CD1c-positive myeloid dendritic cell (primary cell): ENCODE data around the gene C16orf74.

Experiments
- DNase-seq: peaks from one replicate; pipeline ENCODE4 v3.0.0-alpha.2; 2016; ENCODE audit errors: extremely low spot score

Gene C16orf74

DNA sequence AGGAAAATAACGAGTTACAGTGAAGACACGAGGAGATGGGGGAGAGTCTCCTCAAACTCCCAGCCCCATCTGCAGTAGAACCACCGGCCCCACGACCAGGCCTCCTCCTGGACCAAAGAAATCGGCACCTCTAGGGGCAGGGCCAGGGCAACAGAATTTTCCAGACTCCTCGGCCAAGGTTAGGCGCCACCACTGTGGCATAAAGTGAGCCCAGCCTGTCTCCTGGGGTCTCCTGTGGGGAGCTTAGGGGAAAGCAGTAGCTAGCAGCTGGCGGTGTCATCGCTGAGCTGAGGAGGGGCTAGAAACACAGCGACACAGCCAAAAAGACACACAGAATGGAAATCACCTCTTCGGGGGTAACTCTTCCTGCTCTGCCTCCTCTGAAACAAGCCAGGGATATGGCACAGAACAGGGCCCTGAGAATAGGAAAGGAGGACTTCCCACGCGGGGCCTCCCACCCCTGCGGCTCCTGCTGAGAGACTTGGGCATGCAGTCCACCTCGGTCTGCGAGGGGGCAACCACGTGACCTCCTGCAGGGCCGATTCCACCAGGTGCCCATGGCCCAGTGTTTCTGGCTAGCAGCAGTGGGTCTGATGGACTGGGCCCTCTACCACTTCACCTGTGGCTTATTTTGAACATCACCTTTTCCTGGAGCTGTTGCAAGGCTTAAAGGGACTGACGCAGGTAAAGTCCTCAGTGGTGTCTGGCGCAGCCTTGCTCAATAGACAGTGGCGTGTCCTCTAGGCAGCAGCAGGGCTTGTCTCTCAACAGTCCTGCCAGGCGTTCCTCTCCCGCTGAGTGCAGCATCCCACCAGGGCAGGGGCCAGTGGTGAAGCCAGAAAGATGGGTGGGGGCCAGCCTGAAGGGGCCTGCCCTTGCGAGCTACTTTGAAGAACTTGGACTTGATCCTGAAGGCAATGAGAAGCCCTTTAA lies 55.4 kb downstream of the C16orf74 start:
- DNase-seq = no peak

DNA sequence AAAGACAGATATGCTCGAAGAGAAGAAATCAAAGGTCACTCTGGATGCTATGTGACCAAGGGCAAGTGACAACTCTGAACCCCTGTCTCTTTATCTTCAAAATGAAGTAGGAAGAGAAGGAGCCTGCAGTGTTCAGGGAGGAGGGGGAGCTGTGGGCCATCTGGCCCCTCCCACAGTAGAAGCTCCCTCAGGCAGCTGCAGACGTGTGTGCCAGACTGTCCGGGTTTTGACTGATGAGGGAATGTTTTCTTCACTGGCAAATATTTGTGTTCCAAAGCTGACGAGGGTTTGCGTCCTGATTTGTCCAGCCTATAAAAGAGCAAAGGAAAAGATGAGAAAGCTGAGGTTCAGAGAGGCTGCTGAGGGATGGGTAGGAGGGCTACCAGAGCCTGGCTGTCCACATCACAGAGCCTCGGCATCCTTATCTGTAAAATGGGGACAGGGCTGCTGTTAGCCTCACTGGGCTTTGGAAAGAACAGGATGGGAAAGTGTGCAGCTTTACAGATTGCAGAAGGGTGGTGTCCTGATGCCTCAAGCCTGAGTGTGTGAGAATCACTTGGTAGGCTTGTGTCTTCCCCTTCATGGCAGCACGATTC lies 60.3 kb downstream of the C16orf74 start:
- DNase-seq = no peak

DNA sequence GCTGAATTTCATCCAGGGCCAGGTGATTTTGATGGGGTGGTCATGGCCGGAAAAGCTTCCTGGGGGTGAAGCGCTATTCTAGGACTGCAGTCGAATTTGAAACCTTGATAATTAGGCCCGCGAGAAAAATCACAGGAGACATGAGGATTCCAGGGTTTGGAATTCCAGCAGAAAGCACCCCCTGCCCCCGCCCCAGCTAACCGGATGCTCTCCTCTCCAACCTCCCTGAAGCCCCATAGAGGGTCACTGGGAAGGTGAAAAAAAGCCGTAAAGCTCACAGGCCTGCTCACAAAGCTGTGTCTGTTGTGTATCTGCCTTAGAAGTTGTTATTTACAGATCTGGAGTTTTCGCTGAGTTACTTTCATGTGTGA lies 61.0 kb downstream of the C16orf74 start:
- DNase-seq = no peak

DNA sequence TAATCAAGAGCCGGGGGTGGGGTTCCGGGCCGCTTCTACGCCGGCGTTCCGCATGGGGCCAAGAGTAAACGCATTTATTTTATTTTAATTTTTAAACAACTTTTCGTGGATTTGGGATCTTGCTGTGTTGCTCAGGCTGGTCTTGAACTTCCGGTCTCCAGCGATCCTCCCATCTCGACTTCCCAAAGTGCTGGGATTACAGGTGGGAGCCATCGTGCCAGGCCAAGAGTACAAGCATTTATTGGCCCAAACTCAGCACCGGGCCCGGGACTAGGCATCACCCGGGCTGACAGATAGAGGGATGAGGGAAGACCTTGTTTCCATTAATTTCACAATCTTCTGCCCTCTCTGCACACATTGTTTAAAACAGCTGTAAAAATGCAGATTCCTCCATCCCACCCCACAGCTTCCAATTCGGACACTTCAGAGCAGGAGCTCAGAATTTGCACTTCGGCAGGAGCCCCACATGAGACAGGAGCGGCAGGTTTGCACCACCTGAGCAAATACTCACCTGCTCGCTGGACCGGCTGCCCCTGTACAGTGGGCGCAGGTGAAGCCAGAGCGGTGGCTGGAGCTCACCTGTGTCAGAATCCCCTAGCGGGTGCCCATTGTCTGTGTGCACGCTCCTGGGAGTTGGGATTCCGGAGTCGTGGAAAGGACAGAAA lies 61.5 kb downstream of the C16orf74 start:
- DNase-seq = no peak

DNA sequence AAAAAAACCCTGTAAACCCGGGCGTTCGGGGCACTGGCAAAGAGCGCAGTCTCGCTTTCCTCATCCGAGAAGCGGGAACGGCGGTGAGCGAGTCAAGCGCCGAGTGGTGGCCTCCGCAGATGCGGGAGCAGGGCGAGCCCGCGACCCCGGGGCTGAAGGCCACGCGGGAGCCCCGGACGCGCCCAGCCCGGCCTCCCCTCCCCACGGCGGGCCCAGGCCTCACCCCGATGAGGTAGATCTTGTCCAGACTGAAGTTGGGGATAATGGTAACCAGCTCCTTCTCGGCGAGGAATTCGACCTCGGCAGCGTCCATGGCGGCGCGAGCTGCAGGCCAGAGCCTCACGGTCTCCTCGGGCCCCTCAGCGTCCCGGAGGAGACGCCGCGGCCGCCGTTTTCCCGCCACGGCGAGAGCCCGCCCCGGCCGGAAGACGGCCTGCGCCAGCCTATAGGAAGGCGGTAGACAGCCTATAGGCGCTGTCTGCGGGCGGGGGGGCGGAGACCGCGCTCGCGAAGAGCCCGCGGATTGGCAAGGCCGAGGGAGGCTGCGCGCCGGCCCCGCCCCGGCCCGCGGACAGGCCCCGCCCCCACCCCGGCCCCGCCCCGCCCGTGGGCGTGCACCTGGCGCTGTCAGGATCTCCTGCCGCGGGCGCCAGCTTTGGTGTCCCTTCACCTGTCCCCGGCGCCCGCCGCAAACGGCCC lies 62.2 kb downstream of the C16orf74 start, which contains the start of gene GINS2:
Gene GINS2 (minus strand): TSS at position 369 of the 699 bp plus-strand sequence. CDS start 56 bp downstream, at position 313.
- DNase-seq = peak; percentile 93

DNA sequence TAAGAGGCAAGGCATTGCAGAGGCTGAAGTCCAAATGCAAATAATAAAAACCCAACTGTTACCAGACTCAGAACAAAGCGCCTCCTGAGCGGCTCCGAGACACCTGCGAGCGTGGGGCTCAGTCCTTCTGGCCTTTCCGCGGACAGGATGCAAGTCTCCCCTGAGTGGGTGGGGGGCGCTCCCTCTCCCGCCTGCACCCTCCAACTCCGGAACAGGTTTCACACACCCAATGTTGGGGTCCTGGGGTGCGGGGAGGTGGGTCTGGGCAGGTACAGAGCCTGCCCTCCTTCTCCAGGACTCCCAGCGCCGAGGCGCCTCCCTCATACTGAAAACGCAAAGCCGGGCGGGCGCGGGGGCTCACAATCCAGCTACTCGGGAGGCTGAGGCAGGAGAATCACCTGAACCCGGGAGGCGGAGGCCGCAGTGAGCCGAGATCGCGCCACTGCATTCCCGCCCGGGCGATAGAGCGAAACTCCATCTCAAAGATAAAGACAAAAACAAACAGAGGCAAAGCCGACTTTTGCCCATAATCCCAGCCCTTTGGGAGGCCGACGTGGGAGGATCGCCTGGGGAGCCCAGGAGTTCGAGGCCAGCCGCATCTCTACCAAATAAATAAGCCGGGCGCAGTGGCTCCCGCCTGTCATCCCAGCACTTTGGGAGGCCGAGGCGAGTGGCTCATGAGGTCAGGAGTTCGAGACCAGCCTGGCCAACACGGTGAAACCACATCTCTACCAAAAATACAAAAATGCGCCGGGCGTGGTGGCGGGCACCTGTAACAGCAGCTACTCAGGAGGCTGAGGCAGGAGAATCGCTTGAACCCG lies 63.0 kb downstream of the C16orf74 start:
- DNase-seq = no peak

DNA sequence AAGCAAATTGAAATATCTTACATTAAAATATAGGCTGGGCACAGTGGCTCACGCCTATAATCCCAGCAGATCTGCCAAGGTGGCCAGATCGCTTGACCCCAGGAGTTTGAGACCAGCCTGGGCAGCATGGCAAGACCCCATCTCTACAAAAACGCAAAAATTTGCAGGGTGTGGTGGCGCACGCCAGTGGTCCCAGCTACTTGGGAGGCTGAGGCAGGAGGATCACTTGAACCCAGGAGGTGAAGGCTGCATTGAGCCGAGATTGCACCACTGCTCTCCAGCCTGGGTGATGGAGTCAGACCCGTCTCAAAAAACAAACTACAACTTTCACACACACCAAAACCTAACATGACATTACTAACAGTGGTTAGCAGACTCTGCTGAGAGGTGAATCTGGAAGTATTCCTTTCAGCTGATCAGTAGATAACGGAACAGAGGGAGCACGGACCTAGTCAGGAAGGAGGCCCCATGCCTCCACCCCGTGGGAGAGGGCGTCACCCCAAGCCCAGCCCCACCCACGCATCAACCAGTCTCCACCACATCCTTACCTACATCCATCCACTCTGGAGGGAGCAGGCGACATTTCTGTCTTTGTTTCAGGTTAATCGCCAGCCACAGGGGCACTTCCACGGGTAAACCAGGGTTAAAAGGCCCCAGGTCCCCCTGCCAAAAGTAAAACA lies 63.8 kb downstream of the C16orf74 start:
- peak; percentile 21 for DNase-seq

DNA sequence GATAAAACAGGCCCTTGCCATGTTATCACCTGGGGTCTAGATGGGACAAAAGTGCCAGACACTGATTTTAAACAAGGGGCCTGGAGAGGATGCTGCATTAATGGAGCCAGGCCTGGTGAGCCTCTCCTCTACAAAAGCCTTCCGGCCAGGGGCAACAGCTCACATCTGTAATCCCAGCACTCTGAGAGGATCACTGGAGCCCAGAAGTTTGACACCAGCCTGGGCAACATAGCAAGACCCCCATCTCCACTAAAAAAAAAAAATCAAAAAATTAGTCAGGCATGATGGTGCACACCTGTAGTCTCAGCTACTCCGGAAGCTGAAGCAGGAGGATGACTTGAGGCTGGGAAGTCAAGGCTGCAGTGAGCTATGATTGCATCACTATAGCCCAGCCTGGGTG lies 65.6 kb downstream of the C16orf74 start:
- DNase-seq = no peak

DNA sequence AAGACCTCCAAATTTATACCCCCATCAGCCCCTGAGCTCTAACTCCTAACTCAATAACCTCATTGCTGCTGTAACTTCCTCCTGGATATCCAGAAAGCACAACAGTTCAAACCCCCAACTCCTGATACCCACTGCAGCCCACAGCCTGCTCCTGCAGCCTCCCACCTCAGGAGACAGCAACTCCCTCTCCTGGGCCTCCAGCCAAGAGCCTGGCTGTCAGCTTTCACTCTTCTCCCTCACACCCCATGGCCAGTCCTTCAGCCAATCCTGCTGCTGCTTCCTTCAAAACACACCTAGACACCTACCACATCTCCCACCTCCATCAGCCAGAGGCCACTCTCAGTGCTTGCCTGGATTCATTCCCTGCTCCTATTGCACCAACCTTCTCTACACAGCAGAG lies 67.5 kb downstream of the C16orf74 start:
- DNase-seq = no peak

DNA sequence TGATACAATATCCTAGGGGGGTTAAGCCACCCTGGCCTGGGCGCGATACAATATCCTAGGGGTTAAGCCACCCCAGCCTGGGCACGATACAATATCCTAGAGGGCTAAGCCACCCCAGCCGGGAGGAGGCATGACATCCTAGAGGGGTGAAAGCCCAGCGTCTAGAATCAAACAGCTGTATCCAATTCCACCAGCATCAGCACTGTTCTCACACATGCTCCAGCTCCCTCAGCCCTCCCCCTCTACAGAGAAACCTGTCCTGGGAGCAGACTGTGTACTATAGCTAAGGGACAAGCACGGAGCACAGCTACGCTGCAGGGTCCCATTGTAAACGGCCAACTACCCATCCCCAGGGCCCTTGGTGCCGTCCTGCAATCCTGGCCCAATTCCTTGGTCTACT lies 68.4 kb downstream of the C16orf74 start:
- no peak for DNase-seq

DNA sequence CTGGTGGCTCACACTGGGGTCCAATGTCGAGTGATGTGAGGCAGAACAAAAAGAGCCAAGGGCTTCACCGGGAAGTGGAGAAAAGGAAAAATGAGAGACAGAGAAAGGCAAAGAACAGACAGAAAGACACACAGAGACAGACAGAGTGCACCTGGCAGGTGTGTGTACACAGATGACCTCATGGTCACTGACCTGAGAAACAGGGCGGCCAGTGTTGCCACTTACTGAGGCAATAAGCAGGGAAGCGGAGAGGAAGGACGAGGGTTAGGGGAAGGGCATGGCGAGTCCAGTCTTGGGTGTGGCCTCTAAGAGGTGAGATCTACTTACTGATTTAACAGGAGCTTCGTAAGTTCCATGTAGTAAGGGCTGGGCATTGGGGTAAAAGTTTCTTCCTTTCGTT lies 69.6 kb downstream of the C16orf74 start:
- DNase-seq = no peak

DNA sequence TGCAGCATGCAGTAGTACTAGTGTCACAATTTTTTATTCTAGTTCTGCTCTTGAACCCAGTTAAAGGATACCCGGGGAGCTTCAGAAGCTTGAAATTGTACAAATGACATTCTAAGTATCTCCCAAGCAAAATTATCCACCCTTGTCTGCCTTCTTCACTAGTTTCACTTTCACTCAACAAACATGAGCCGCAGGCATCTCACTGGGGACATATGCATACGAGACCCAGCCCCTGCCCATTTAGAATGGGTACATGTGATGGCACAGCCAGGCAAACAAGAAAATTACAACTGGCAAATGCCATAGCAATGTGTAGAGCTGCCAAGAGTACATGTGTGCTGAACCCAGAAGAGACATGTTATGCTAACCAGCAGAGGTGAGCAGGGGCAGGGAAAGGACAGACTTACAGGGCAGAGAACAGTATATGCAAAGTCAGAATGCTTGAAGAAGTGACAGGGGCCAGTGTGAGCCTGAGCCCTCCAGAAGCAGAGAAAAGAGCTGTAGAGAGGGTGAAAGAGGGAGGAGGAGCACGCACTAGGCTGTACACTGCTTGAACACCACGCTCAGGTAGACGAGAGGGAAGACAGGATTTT lies 70.4 kb downstream of the C16orf74 start:
- no peak for DNase-seq

DNA sequence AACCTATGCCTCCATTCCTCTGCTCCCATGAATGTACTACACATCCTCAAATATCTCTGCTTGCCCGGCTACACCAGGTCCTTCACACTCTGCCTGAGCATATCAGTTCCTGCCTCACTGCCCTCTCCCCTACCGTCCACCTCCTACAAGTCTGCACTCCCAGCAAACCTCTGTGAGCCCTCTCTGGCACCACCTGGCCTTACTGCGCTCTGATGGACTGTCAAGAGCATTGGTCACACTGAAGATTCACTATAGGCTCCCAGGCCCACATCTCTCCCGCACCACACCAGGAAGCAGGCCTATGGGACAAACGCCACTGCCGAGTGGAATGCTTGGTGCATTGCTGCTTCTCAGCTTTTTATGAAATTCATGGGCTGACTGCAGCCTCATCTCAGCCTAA lies 71.0 kb downstream of the C16orf74 start:
- DNase-seq = no peak

DNA sequence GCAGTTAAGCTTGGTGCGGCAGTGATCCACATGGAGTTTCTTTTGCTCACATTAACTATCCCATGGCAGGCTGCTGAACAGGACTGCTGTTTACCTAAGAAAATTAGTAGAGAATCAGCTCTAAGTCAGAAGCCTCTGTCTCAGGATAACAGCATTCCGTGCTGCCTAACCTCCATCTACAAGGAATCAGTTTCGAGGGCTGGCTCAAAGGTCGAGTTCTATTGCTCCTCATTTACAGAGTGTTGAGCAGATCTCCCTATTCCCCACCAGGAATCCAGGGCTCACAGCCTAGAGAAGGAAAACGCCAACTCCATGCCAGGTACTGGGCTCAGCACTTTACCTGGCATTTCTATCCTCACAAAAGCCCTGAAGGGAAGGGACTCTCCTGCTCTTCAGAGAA lies 72.1 kb downstream of the C16orf74 start:
- DNase-seq = no peak

DNA sequence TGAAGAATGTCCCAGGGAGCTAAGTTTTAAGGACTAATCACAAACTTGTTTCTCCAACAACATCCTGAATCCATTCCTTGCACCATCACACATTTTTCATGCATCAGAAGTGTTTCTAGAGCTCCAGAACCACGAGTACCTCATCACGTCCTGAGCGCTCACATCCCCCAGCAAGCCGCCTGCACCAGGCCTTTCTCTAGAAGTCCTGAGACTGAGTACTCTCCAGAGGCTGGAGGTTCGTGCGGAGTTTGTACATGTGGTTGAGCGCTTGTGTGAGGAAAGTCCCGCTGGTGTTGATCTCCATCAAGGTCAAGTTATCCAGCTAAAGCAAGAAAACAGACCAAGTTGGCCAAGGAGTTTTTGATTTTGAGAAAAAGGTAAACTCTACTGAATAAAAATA lies 72.9 kb downstream of the C16orf74 start:
- DNase-seq = no peak

DNA sequence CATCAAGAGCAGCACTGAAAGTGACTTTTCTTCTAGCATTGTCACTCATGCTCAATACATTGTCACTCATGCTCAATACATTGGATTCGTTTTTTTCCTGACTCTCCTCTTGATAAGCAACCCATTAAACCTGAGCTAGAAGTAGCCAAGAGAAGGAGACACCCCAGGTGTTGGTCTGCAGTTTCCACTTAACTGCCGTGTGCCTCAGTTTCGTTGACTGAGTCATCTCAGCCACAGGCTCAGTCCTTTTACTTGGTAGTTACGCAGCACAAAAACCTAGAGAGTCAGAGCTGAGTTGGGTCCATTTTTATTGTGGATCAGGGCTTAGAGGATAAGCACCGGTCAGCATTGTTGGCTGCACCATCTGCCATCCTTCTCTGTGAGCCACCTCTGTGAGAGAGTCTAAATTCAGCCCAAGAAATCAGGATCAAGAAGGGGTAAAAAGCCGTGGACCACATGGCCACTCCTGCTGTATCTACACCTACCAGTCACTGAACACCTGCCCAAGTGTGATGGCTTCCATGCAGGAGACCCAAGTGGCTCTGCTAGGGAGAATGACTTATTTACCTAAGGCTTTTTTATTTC lies 73.4 kb downstream of the C16orf74 start:
- no peak for DNase-seq

DNA sequence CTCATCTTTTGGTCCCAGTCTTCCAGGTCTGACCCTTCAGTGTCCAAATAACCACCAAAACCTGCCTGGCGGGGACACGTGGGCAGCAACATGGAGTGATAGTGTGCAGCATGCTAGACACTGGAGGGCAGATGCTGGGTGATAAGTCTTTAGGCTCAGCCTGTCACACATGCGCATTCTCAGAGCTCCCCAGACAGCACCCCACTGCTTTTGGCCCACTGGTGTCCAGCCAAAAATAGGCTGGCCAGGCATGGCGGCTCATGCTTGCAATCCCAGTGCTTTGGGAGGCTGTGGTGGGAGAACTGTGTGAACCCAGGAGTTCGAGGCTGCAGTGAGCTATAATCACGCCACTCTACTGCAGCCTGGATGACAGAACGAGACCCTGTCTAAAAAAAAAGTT lies 74.4 kb downstream of the C16orf74 start:
- DNase-seq = no peak

DNA sequence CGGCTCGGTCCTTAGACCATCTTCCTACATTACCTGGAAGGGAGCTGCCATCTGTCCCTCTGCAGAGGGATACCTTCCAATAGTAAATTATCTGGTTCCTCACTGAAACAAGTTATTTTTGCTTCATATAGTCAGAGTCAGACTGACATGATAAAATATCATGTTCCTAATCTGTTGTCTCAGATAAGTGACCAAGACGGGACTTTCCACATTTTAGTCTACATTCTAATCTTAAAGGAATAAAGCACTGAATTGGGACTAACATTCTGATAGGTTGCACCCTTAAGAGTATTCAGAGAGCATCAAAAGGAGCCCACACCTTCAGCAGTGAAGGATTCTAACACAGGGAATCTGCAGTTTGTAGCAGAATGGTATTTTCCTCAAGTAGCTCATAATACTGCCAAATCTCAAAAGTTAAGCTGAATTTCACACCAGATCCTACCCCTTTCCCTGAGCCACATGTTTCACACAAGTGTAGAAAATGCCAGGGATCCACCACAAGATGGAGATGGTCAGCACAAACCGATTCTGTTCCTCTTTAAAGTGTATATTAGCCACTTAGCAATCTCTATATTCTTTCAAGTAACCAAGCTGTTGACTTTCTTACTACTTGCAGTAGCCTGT lies 75.5 kb downstream of the C16orf74 start:
- peak; percentile 26 for DNase-seq

DNA sequence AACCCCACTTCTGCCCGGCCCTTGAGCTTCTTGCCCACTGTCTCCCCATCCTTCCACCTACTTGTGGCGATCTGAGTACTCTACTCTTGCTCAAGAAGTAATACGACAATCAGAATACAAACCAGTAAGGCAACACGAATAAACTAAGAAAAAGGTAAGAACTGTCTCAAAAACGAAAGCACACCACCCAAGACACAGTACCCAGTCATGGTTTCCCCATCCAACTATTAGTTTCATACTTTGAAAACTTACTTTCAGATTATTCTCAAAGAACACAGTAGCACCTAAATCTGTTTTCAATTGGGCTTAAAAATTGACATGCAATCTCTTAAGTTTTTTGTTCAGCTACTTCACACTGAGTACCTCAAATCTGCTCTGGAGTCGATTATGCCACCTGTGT lies 76.1 kb downstream of the C16orf74 start:
- no peak for DNase-seq

DNA sequence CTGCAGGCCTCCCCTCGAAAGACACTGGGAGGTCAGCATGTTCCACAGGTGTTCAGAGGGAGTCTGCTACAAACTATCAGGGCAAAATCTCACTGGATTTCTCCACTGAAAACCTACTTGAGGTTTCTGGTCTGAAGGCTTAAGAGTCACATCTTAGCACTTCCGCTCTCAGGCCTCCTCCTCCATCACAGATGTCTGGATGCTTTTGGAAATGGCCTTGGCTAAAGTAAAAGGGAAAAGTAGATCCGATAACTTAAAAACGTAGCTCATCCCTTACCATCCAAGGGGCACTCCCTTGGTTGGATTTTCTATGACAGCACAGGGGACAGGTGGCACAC lies 76.5 kb downstream of the C16orf74 start:
- DNase-seq = no peak
